ENCODE results near the gene GMPR. TPM values are rescaled to one million over a fixed set of nuclear protein-coding genes. Genes with fewer than 3 reads are reported as not detected.

Gene GMPR
- total and polyA plus RNA-seq, 10 of the 15 experiments (the other 5 are each of a cell fraction or from before 2014, with no cell fraction given), result 0.15 to 1.8 (median 0.49) TPM; not detected in 1

DNA sequence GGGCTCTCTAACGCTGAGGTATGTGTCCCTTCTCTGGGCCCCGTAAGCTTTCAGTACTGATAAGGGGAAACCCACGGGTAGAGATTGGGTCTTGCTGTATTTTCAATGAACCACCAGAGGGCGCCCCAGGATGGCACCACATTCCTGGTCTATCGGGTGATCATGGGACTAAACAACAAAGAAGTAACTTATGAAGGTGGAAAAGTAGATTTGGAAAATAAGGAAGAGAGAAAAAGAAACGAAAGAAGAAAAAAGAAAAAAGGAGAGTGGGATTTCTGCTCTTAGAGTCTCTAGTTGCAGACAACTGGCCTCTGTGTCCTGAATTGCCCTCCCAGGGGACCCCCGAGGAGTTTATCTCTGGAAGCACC, 93.8 kb downstream of the GMPR start (continued):
- TF ChIP-seq ZBTB40 (IDR thresholded peaks at IDR 0.05; ENCODE audit: borderline replicate concordance), result no peak
- no peak for TF ChIP-seq PAX8 (IDR thresholded peaks at IDR 0.05)
- 0 out of 2 replicates have a peak, but pooled peaks have one; percentile 26 for TF ChIP-seq RCOR1 (conservative IDR thresholded peaks at IDR 0.05; ENCODE audit: low read depth, low read length)
- TF ChIP-seq SRF (IDR thresholded peaks at IDR 0.05; ENCODE audit: low read depth in 2 of 2, low read length in 2 of 2), result no peak
- TF ChIP-seq CHD4 (IDR thresholded peaks at IDR 0.05), result no peak
- TF ChIP-seq, protein P1, sequence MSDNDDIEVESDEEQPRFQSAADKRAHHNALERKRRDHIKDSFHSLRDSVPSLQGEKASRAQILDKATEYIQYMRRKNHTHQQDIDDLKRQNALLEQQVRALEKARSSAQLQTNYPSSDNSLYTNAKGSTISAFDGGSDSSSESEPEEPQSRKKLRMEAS (IDR thresholded peaks at IDR 0.05; ENCODE audit: low read depth, low read length), result no peak
- TF ChIP-seq SPI1 (IDR thresholded peaks at IDR 0.05; ENCODE audit: borderline replicate concordance, insufficient read depth, low read depth, low read length), result 0 out of 2 replicates have a peak, but pooled peaks have one; percentile 7
- no peak for TF ChIP-seq TCF7 (IDR thresholded peaks at IDR 0.05; ENCODE audit: borderline replicate concordance)
- TF ChIP-seq CTCF (IDR thresholded peaks at IDR 0.05 in 2 of 3, conservative IDR thresholded peaks at IDR 0.05 in 1 of 3; ENCODE audit: control insufficient read depth in 2 of 3, extremely low read depth in 1 of 3, insufficient read depth in 1 of 3, low read depth in 3 of 3, low read length in 3 of 3), result peak; percentile 77 to 95 (median 94); a peak in 5 of 6 replicates
- no peak for TF ChIP-seq CUX1 (IDR thresholded peaks at IDR 0.05; ENCODE audit: insufficient replicate concordance, low read depth, low read length)
- no peak for TF ChIP-seq PBX3 (IDR thresholded peaks at IDR 0.05; ENCODE audit: insufficient replicate concordance, low read depth, low read length)
- TF ChIP-seq ZNF384 (IDR thresholded peaks at IDR 0.05; ENCODE audit: borderline replicate concordance, low read depth, low read length), result no peak
- no peak for TF ChIP-seq STAT3 (IDR thresholded peaks at IDR 0.05; ENCODE audit: low read depth, low read length)
- peak in 1 of 2 experiments; percentile 61; a peak in 1 of 4 replicates for TF ChIP-seq BHLHE40 (IDR thresholded peaks at IDR 0.05; ENCODE audit: borderline replicate concordance in 1 of 2, low read depth in 2 of 2, low read length in 1 of 2)
- no peak for TF ChIP-seq NFXL1 (IDR thresholded peaks at IDR 0.05; ENCODE audit: borderline replicate concordance)
